Ovary (tissue), 3 donors: Measurements from ENCODE around the gene KIF16B.

Source experiments
- CTCF ChIP-seq, 3 donors: fragments of 450-650 bp in 2 of 3; fragments of 200-600 bp in 1 of 3; IDR thresholded peaks; one replicate each; pipeline versions ENCODE4 v1.5.1 to v1.8.0; 2016 to 2022; ENCODE audit warnings: antibody characterized with exemption in 3 of 3, mild to moderate bottlenecking in 1 of 3
- POLR2A ChIP-seq: fragments of 450-650 bp; IDR thresholded peaks from one replicate; pipeline ENCODE4 v1.6.1; 2017; ENCODE audit warnings: antibody characterized with exemption, mild to moderate bottlenecking, moderate library complexity
- donor health status: DM: no; HTN: no; CAD: no.

GRCh38 chr20:16537918-16538317, 35.3 kb downstream of the KIF16B start:
- TF ChIP-seq POLR2A = no peak
- TF ChIP-seq CTCF (IDR thresholded peaks at IDR 0.05) = no peak
